ENCODE data around the gene DESI2.

DESI2 gene

GRCh38 chr1:244705261-244706234 lies 52.6 kb downstream of the DESI2 start:
- no peak for DNase-seq
- no peak for TF ChIP-seq GATA1 (IDR thresholded peaks at IDR 0.05; ENCODE audit: low read depth, low read length)
- no peak for TF ChIP-seq POLR2A (IDR thresholded peaks at IDR 0.05; ENCODE audit: low read length)

DNA sequence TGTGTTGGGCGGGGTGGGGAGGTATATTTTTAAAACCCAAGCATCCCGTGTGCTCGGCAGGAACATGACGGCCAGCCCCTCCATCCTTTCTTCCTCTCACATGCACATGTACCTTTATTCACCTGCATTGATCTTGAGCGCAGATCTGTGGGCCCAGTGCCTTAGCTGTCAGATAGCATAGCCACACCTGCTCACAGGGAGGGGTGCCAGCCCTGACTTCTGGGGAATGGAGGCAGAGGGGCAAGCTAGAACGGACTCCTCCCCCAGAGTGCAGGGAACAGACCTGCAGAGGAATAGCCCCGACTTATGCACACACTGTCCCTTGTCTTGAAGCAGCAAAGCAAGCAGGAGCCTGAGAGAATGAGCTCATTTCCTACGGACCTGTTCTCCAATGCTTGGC lies 56.1 kb downstream of the DESI2 start:
- no peak for DNase-seq
- TF ChIP-seq GATA1 (IDR thresholded peaks at IDR 0.05; ENCODE audit: low read depth, low read length) = no peak
- no peak for TF ChIP-seq POLR2A (IDR thresholded peaks at IDR 0.05; ENCODE audit: low read length)

- no peak for DNase-seq
- TF ChIP-seq GATA1 (IDR thresholded peaks at IDR 0.05; ENCODE audit: low read depth, low read length) (no peak), POLR2A (IDR thresholded peaks at IDR 0.05; ENCODE audit: low read length) (no peak)
Observed at GRCh38 chr1:244709476-244710368, 56.8 kb downstream of the DESI2 start.

GRCh38 chr1:244710474-244711062 lies 57.6 kb downstream of the DESI2 start:
- no peak for DNase-seq
- TF ChIP-seq POLR2A (IDR thresholded peaks at IDR 0.05; ENCODE audit: low read length) (no peak), GATA1 (IDR thresholded peaks at IDR 0.05; ENCODE audit: low read depth, low read length) (no peak)

DNA sequence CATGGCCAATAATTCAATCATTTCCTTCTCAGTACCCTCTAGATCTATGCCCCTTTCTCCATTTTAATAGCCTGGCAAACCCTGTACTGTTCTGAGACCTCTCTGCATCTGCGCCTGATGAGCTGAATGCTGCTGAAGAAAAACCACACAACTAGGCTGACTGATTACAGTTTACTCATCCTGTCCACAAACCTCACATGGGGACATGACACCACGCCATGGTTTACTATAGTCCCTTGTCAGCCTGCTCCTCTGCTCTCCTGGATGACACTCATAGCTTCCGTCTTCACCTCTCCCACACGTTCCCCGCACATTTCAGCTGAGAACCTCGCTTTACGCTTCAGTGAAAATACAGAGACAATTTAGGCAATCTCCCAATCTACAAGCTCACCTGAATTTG lies 59.7 kb downstream of the DESI2 start:
- DNase-seq = no peak
- no peak for TF ChIP-seq GATA1 (IDR thresholded peaks at IDR 0.05; ENCODE audit: low read depth, low read length)

- no peak for TF ChIP-seq POLR2A (IDR thresholded peaks at IDR 0.05; ENCODE audit: low read length)
- TF ChIP-seq GATA1 (IDR thresholded peaks at IDR 0.05; ENCODE audit: low read depth, low read length) = no peak
- no peak for DNase-seq
Observed at GRCh38 chr1:244713332-244713731, 60.4 kb downstream of the DESI2 start.

- TF ChIP-seq GATA1 (IDR thresholded peaks at IDR 0.05; ENCODE audit: low read depth, low read length) (no peak), POLR2A (IDR thresholded peaks at IDR 0.05; ENCODE audit: low read length) (no peak)
- DNase-seq = no peak
Observed at GRCh38 chr1:244727871-244728474, 75.0 kb downstream of the DESI2 start.

DNA sequence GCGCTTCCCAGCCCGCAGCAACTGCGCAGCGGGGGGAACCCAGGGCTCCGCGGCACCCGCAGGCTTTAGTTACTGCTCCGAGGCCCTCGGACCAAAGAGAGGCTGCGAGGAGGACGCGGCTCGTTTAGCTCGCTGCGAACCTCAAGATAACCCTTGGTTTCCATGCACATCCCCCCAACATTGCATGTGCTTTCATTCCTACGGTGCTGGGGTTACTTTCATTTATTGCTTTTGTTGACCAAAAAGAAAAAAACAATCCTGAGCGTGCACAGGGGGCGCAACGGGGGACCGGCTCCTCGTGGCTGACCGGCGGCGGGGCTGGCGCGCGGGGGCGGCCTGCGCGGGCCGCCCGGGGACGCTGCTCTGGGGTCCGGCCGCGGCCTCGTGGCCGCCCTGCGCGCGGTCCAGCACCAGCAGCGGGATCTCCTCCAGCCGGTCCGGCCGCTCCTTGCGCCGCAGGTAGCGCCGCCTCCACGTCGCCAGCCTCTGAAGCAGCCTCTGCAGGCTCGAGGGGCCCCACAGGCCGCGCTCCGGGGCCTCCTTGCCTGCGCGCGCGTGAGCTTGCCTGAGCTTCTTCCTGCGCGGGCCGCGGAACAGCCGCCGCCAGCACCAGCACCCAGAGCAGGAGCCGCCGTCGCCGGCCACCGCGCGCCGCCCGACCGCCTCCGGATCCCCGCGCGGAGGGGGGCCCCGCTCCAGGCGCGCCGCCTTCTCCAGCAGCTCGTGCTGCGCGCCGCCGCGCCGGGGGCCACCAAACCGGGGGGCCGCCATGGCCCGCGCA lies 77.4 kb downstream of the DESI2 start:
- DNase-seq = peak; percentile 43 to 57
- TF ChIP-seq GATA1 (IDR thresholded peaks at IDR 0.05; ENCODE audit: low read depth, low read length) = no peak
- TF ChIP-seq POLR2A (IDR thresholded peaks at IDR 0.05; ENCODE audit: low read length) = no peak

DNA sequence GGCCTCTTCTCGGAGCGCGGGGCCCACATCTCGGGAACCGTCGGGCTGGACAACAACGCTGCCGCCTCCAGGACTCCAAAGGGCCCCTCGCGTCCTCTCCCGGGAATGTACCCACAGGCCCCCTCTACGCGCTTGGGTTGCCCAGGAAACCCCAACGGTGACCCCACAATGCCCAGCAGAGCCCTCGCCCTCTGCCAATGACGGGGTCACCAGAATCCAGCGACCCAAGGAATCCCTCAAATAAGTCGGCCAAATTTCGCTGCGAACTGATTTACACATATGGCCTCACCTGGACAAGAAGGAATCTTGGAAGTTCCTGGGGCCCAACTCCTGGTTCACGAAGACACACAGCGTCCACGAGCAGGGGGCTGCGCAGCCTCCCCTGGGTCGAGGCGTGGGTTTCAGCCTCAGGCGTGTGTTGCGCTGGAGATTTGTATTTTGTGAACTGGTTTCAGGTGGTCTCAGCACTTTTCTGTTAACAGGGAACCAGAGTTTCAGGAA lies 78.1 kb downstream of the DESI2 start:
- no peak for DNase-seq

DNA sequence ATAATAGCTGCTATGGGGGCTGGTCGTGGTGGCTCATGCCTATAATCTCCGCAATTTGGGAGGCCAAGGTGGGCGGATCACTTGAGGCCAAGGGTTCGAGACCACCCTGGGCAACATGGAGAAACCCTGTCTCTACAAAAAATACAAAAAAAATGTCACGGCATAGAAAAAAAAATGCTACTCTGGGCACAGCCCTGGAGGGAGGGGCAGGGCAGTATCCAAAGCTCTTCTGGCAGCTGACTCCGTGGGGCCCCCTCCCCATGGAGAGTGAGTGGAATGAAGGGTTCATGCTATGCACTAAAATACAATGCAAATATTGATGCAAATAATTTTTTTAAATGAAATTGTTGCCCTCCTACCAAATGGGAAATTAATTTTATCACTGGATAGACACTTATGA lies 78.7 kb downstream of the DESI2 start:
- no peak for TF ChIP-seq POLR2A (IDR thresholded peaks at IDR 0.05; ENCODE audit: low read length)
- no peak for TF ChIP-seq GATA1 (IDR thresholded peaks at IDR 0.05; ENCODE audit: low read depth, low read length)

More for the DNA sequence above, 78.1 kb downstream of the DESI2 start:
- no peak for TF ChIP-seq GATA1 (IDR thresholded peaks at IDR 0.05; ENCODE audit: low read depth, low read length)
- TF ChIP-seq POLR2A (IDR thresholded peaks at IDR 0.05; ENCODE audit: low read length) = no peak

GRCh38 chr1:244732851-244733450 lies 80.0 kb downstream of the DESI2 start:
- TF ChIP-seq GATA1 (IDR thresholded peaks at IDR 0.05; ENCODE audit: low read depth, low read length) = no peak
- no peak for TF ChIP-seq POLR2A (IDR thresholded peaks at IDR 0.05; ENCODE audit: low read length)
- no peak for DNase-seq

More for the DNA sequence above, 78.7 kb downstream of the DESI2 start:
- no peak for DNase-seq

DNA sequence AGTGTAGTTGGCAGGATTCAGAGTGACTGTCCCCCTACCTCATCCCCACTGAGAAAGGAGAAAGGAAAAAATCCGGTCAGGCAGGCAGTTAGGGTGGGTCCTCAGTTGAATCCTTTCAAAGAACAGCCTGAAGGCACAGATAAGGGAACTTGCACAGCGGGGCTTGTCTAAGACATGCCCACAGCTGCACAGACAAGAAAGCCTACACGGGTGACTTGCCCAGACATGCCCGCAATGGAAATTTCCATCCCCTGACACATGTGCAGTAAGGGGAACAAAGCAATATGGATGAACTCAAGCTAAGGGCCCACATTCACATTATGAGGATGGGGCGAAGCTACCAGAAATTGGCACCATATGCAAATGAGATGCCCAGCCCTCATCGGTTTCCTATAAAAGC lies 82.5 kb downstream of the DESI2 start:
- peak; percentile 24 to 37 for DNase-seq
- no peak for TF ChIP-seq POLR2A (IDR thresholded peaks at IDR 0.05; ENCODE audit: low read length)
- no peak for TF ChIP-seq GATA1 (IDR thresholded peaks at IDR 0.05; ENCODE audit: low read depth, low read length)

Measured in erythroblast (primary cell).